HFF-Myc (cell line): ENCODE data around the gene CAMTA1.
"Not testable (repeated sequence)": the region's sequence is repeated elsewhere in the genome, so short reads cannot be mapped to it uniquely, and the experiment has no call there.

Experiments used
- DNase-seq: peaks from one replicate; pipeline ENCODE4 v3.0.0-alpha.2; 2011; ENCODE audit warnings: low read depth; ENCODE audit errors: extremely low read depth
- H3K4me3 ChIP-seq: replicated peaks from 2 replicates; pipeline ENCODE4 v1.5.1; 2011; ENCODE audit warnings: low read depth, mild to moderate bottlenecking, control low read depth, low read length
- TF ChIP-seq, protein P1 (sequence below): IDR thresholded peaks from 2 replicates; pipeline ENCODE4 v1.5.1; 2012; ENCODE audit warnings: mild to moderate bottlenecking, low read depth, low read length, control low read depth; ENCODE audit errors: missing control alignments

Gene CAMTA1

GRCh38 chr1:7594002-7594713 is 808.9 kb downstream of the CAMTA1 start:
- H3K4me3 ChIP-seq, result no peak overlapping the region
- TF ChIP-seq, protein P1, sequence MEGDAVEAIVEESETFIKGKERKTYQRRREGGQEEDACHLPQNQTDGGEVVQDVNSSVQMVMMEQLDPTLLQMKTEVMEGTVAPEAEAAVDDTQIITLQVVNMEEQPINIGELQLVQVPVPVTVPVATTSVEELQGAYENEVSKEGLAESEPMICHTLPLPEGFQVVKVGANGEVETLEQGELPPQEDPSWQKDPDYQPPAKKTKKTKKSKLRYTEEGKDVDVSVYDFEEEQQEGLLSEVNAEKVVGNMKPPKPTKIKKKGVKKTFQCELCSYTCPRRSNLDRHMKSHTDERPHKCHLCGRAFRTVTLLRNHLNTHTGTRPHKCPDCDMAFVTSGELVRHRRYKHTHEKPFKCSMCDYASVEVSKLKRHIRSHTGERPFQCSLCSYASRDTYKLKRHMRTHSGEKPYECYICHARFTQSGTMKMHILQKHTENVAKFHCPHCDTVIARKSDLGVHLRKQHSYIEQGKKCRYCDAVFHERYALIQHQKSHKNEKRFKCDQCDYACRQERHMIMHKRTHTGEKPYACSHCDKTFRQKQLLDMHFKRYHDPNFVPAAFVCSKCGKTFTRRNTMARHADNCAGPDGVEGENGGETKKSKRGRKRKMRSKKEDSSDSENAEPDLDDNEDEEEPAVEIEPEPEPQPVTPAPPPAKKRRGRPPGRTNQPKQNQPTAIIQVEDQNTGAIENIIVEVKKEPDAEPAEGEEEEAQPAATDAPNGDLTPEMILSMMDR, result no peak
- no peak for DNase-seq

- DNase-seq, result no peak
- H3K4me3 ChIP-seq, result no peak overlapping the region
- TF ChIP-seq, protein P1, result no peak
These were observed 809.6 kb downstream of the CAMTA1 start for GRCh38 chr1:7594714-7595295.

GRCh38 chr1:7595336-7595735 is 810.1 kb downstream of the CAMTA1 start:
- TF ChIP-seq, protein P1, result no peak
- DNase-seq, result no peak
- H3K4me3 ChIP-seq, result no peak overlapping the region

DNA sequence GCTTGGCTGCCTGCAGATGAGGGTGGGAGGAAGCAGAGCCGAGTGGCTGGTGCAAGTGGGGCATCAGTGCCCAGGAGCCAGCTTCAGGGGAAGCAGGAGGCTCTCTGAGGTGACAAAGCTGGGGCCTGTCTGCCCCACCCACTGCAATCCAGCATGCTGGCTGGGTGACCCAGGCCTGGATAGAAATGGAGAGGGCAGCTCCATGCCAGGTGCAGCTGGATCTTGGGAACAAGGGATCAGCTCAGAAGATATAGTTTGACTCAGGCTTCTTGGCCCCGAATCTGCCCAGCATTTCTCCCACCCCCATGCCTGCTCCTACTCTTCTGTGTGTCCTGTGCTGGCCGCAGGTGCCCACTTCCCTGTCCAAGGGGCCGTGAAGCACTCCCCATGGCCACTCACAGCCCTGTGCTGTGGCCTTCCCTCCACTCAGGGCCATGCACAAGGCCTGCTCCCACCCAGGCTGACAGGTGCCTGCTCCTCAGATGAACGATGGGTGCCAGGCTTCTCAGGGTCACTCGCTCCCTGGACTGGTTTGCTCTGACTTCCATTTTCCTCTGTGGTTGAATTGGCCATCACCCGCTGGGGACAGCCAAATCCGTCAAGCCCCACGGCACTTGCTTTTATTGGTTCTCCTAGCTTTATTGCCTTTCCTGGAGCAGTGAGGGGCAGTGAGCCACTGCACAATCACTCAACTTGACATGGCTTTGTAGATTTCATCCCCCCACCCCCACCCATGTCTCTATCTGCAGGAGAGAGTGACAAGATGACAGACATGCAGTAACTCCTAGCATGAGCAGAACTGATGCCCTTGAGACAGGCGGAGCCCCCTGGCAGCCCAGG is 811.1 kb downstream of the CAMTA1 start:
- DNase-seq, result no peak
- TF ChIP-seq, protein P1, result no peak
- H3K4me3 ChIP-seq, result no peak overlapping the region

GRCh38 chr1:7598058-7598457 is 812.8 kb downstream of the CAMTA1 start:
- DNase-seq, H3K4me3 ChIP-seq: not testable (repeated sequence)

GRCh38 chr1:7604906-7605305 is 819.7 kb downstream of the CAMTA1 start:
- H3K4me3 ChIP-seq, DNase-seq: not testable (repeated sequence)

GRCh38 chr1:7606096-7606495 is 820.8 kb downstream of the CAMTA1 start:
- DNase-seq, result no peak
- H3K4me3 ChIP-seq, result no peak overlapping the region
- TF ChIP-seq, protein P1, result no peak
